SIG-M5 treated with dmso at 0.1 percent for 504 hours (cell line): Measurements from ENCODE around the gene ZBTB49.
A peak's percentile ranks its signal among the peaks of the same experiment; 100 is the strongest.
"Not testable (repeated sequence)": the region's sequence is repeated elsewhere in the genome, so short reads cannot be mapped to it uniquely, and the experiment has no call there.

Source experiments
- DNase-seq: peaks from one replicate; lab custom pipeline; 2025; ENCODE audit not compliant: unreplicated experiment; lab: John Stamatoyannopoulos, UW

ZBTB49 gene

GRCh38 chr4:4323705-4324534, 33.9 kb downstream of the ZBTB49 start:
- DNase-seq, result no peak

GRCh38 chr4:4325321-4325720, 35.3 kb downstream of the ZBTB49 start:
- no peak for DNase-seq

DNA sequence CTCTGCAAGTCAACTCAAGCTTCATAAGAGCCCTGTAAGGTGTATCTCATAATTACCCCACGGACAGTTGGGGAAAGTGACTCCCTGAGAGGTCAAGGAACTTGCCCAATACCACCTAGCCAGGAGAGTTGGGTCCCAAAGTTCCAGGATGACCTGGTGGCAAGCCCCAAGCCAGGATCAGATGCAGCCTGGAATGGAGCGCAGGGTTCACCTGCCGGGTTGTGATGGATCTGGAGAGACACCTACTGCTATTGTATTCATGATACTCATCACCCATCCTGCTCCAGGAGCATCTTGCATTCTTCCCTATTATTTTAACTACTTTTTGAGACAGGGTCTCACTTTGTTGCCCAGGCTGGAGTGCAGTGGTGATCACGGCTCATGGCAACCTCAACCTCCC, 36.1 kb downstream of the ZBTB49 start:
- no peak for DNase-seq

GRCh38 chr4:4327652-4328121, 37.6 kb downstream of the ZBTB49 start:
- no peak for DNase-seq

DNA sequence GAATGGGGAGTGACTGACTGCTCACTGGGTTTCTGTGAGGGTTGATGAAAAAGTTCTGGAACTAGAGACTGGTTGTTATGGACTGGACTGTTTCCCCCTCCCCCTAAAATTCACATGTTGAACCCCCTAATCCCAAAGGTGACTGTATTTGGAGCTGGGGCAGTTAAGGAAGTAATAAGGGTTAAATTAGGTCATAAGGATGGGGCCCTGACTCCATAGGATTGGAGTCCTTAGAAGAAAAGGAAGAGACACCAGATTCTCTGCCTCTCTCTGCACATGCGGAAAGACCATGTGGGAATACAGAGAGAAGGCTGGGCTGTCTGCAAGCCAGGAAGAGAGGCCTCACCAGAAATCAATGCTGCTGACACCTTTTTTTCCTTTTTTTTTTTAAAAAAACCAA, 38.2 kb downstream of the ZBTB49 start:
- no peak for DNase-seq

DNA sequence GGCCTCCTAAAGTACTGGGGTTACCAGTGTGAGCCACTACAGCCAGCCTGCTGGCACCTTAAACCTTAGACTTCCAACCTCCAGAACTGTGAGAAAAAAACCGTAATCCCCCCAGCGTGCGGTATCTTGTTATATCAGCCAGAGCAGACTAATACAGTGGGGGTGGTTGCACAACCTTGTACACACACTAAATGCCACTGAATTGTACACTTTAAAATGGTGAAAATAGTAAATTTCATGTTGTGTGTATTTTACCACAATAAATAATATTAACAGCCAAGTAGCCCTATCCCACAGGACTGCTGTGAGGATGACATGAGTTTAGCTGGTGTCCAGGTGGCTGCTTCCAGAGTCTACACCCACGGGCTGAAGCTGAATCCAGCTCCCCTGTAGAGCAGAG, 38.8 kb downstream of the ZBTB49 start:
- DNase-seq, result no peak

GRCh38 chr4:4329496-4329895, 39.4 kb downstream of the ZBTB49 start:
- DNase-seq, result no peak

GRCh38 chr4:4330794-4331193, 40.7 kb downstream of the ZBTB49 start:
- no peak for DNase-seq

- DNase-seq, result no peak
Observed at GRCh38 chr4:4332529-4332928, 42.5 kb downstream of the ZBTB49 start.

GRCh38 chr4:4333265-4333706, 43.2 kb downstream of the ZBTB49 start:
- DNase-seq, result no peak

DNA sequence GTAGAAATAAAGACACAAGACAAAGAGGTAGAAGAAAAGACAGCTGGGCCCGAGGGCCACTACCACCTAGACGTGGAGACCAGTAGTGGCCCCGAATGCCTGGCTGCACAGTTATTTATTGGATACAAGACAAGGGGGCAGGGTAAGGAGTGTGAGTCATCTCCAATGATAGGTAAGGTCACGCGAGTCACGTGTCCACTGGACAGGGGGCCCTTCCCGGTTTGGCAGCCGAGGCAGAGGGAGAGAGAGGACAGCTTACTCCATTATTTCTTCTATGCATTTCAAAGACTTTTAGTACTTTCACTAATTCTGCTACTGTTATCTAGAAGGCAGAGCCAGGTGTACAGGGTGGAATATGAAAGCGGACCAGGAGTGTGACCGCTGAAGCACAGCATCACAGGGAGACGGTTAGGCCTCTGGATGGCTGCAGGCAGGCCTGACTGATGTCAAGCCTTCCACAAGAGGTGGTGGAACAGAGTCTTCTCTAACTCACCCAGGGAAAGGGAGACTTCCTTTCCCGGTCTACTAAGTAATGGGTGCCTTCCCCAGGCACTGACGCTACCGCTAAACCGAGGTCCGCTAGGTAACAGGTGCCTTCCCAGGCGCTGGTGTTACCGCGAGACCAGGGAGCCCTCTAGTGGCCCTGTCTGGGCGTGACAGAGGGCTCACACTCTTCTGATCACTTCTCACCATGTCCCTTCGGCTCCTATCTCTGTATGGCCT, 44.9 kb downstream of the ZBTB49 start:
- DNase-seq, result peak; percentile 29

- DNase-seq, result no peak
Observed at GRCh38 chr4:4338210-4339001, 48.4 kb downstream of the ZBTB49 start.

- DNase-seq, result no peak
Observed at GRCh38 chr4:4339504-4340085, 49.5 kb downstream of the ZBTB49 start.

DNA sequence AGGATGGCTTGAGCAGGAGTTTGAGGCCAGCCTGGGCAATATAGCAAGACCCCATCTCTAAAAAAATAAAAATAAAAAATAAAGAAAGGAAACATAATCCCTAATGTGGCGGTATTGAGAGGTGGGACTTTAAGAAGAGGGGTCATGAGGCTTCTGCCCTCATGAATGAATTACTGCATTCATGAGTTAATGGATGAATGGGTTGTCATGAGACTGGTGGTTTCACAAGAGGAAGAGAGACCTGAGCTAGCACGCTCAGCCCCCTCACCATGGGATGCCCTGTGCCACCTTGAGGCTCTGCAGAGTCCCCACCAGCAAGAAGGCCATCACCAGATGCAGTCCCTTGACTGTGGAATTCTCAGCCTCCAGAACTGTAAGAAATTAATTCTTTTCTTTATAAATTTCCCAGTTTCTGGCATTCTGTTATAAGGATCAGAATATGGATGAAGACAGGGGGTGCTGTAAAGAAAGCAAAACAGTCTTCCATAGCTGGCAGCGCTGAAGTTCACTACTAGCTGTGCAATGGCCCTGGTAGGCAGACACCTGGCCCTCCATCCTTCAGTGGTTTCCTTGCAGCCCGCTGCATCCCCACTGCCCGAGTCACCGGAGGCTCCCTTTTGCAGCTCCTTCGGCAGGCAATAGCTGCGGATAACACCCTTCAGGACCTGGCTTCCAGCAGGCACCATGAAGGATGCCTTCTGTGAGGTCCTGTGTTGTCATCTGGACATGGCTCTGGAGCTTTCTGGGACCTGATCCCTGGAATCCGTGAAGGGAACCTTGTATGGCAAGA, 52.0 kb downstream of the ZBTB49 start:
- no peak for DNase-seq

DNA sequence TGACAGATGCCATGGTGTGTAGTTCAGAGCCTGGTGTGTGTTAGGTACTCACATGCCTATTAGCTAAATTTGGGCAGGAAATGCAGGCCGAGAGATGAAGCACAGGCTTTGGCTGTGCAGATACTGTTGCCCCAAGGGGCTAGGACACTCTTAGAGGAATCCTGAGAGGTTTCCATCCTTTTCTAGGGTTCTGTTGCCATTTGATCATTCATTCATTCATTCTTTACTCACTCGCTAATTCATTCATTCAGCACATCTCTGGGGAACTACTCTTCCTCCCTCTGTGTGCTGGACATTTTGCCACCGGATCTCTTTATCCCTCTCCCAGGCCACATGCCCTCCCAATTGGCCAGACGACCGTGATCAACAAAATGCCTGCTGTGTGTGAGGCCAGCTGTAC, 53.0 kb downstream of the ZBTB49 start:
- no peak for DNase-seq

- DNase-seq, result no peak
Observed at GRCh38 chr4:4344915-4345527, 55.0 kb downstream of the ZBTB49 start.

- DNase-seq, result no peak
Observed at GRCh38 chr4:4347585-4347984, 57.5 kb downstream of the ZBTB49 start.

GRCh38 chr4:4348585-4348984, 58.5 kb downstream of the ZBTB49 start:
- DNase-seq, result not testable (repeated sequence)

GRCh38 chr4:4349867-4350266, 59.8 kb downstream of the ZBTB49 start:
- DNase-seq, result no peak

DNA sequence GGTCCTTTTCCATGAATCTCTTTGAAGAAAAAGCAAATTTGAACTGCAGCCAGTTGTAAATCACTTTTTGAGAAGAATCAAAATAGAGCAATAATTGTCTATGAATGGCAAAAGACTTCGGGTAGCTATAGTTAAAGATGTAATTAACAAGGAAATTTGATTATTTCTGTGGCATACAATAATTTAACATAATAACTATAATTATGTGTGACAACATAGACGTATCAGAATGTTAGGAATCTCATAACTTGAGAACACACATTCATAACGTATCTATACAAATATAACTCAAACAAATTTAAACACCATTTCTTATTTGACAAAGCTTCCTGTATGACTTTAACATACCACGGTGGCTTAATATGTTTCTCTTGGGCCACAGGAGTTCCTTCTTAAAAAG, 60.9 kb downstream of the ZBTB49 start:
- no peak for DNase-seq
